Retinal pigment epithelial cell (primary cell): ENCODE data around the gene CD47.

ENCODE experiments used
- DNase-seq: peaks from one replicate; pipeline ENCODE4 v3.0.0-alpha.2; 2010; ENCODE audit warnings: low read depth
- H3K4me3 ChIP-seq: 2 replicates; pipeline ENCODE4 v1.5.1; 2011; ENCODE audit warnings: mild to moderate bottlenecking, low read length, control low read depth, moderate library complexity
- CTCF ChIP-seq: conservative IDR thresholded peaks from 2 replicates; pipeline ENCODE4 v1.5.1; 2011; ENCODE audit warnings: low read depth, low read length, control low read depth, inconsistent platforms

The CD47 gene

GRCh38 chr3:108042300-108042699 is 48.5 kb downstream of the CD47 start:
- TF ChIP-seq CTCF = no peak
- no peak overlapping the region for H3K4me3 ChIP-seq
- DNase-seq = no peak

- no peak for TF ChIP-seq CTCF
- no peak for DNase-seq
- no peak overlapping the region for H3K4me3 ChIP-seq
Measured at GRCh38 chr3:108041253-108041652, 49.6 kb downstream of the CD47 start.

GRCh38 chr3:108037770-108038169 is 53.1 kb downstream of the CD47 start:
- TF ChIP-seq CTCF = no peak

GRCh38 chr3:108036984-108037741 is 53.7 kb downstream of the CD47 start:
- TF ChIP-seq CTCF = no peak
- H3K4me3 ChIP-seq = no peak overlapping the region
- DNase-seq = no peak

More at GRCh38 chr3:108037770-108038169, 53.1 kb downstream of the CD47 start:
- no peak for DNase-seq
- H3K4me3 ChIP-seq = no peak overlapping the region

GRCh38 chr3:108036401-108036800 is 54.4 kb downstream of the CD47 start:
- TF ChIP-seq CTCF = no peak
- H3K4me3 ChIP-seq = no peak overlapping the region
- DNase-seq = no peak

- no peak for DNase-seq
- H3K4me3 ChIP-seq = no peak overlapping the region
- no peak for TF ChIP-seq CTCF
Measured at GRCh38 chr3:108035751-108036150, 55.1 kb downstream of the CD47 start.

- no peak for DNase-seq
- TF ChIP-seq CTCF = no peak
- H3K4me3 ChIP-seq = no peak overlapping the region
Measured at GRCh38 chr3:108031895-108032294, 58.9 kb downstream of the CD47 start.
